Anterior cingulate cortex (tissue), 58 donors: ENCODE measurements around the gene MAPK8IP1.

Experiments used
- DNase-seq, 58 donors: peaks; one replicate each; lab custom pipeline; 2025; lab: John Stamatoyannopoulos, UW

Gene MAPK8IP1

DNA sequence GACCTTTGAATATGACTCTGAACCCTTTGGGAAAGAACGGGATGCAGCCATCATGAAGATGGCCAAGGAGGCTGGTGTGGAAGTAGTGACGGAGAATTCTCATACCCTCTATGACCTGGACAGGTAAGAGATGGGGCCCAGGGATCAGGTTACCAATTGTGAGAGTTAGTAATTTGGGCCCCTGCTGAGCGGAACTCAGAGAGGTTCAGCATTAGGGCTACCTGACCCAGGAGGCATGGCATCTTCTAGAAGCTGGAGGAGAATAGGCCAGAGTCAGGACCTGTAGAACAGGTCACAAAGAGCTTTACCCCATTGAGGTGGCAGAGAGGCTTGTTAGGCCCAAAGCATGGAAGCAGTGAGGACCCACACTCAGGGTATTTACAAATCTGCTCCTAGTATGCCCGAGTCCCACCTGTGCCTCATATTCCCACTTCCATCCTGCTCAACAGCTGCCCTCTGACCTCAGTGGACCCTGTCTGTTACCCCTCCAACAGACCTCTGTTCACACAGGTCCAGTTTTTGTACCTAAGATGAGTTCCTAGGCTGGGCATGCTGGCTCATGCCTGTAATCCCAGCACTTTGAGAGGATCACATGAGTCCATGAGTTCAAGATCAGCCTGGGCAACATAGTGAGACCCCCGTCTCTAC lies 26.6 kb upstream of the MAPK8IP1 start:
- DNase-seq: no peak

GRCh38 chr11:45859661-45860140 lies 25.8 kb upstream of the MAPK8IP1 start:
- peak in 57 of 58 donors; percentile 48 to 96 (median 85) for DNase-seq

GRCh38 chr11:45860348-45860747 lies 25.1 kb upstream of the MAPK8IP1 start:
- DNase-seq: no peak

- DNase-seq: peak in 1 of 58 donors; percentile 18
Measured at GRCh38 chr11:45860764-45861510, 24.5 kb upstream of the MAPK8IP1 start.

- no peak for DNase-seq
Measured at GRCh38 chr11:45864041-45864440, 21.4 kb upstream of the MAPK8IP1 start.

- DNase-seq: no peak
Measured at GRCh38 chr11:45869551-45869950, 15.9 kb upstream of the MAPK8IP1 start.

DNA sequence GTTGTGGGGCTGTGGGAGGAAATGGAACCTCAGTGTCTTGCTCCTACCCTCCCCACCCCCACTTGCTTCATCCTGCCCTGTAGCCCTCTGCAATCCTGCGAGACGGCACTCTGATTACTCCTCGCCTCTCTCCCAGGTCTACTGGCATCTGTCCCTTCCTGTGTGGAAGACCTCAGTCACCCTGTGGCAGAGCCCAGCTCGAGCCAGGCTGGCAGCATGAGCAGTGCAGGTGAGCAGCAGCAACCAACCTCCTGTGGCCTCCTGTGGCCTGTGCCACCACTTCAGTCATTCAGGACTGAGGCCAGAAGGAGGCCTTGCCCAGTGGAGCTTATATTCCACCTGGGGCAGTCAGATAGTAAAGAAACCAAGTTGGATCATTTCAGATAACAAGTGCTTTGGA lies 14.7 kb upstream of the MAPK8IP1 start:
- DNase-seq: no peak

DNA sequence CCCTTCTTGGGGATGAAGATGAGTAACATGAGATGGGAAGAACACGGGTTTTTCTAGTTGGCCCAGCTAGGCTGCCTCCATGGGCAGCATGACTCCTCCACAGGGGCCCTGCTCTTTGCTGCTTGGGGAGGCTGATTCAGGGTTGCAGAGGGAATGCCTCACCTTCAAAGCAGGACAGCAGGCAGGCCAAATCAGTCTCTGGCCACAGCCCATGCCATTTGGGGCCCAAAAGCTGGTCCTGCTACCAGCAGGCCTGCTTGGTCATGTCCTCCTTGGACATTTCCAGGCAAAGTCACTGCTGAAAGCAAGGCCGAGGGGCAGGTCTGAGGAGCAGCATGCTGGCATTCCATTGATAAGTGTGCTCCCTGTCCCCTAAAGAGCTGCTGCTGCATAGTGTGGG lies 13.8 kb upstream of the MAPK8IP1 start:
- DNase-seq: no peak

GRCh38 chr11:45872651-45873356 lies 12.6 kb upstream of the MAPK8IP1 start:
- DNase-seq: peak in 49 of 58 donors; percentile 27 to 79 (median 55)

- no peak for DNase-seq
Measured at GRCh38 chr11:45876401-45876800, 9.1 kb upstream of the MAPK8IP1 start.

GRCh38 chr11:45877221-45877620 lies 8.2 kb upstream of the MAPK8IP1 start:
- no peak for DNase-seq

DNA sequence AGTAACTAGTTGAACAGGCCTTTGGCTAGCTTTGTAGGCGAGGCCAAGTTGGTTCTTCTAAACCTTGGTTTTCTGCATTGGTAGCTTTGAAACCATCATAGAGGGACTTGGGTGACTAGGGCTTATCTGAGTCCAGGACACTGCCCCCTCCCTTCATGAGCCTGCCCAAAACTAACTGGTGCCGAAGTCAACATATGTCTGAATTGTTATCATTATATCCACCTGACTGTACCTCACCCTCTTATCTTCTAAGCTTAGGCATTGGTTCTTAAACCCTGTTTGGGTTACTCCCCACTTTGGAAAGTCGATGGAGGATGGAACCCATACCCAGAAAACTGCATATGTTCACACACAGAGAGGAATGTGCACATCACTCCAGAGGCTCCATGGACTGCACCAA lies 7.6 kb upstream of the MAPK8IP1 start:
- DNase-seq: no peak

GRCh38 chr11:45879803-45880686 lies 5.4 kb upstream of the MAPK8IP1 start:
- peak in 5 of 58 donors; percentile 27 to 59 (median 31) for DNase-seq

DNA sequence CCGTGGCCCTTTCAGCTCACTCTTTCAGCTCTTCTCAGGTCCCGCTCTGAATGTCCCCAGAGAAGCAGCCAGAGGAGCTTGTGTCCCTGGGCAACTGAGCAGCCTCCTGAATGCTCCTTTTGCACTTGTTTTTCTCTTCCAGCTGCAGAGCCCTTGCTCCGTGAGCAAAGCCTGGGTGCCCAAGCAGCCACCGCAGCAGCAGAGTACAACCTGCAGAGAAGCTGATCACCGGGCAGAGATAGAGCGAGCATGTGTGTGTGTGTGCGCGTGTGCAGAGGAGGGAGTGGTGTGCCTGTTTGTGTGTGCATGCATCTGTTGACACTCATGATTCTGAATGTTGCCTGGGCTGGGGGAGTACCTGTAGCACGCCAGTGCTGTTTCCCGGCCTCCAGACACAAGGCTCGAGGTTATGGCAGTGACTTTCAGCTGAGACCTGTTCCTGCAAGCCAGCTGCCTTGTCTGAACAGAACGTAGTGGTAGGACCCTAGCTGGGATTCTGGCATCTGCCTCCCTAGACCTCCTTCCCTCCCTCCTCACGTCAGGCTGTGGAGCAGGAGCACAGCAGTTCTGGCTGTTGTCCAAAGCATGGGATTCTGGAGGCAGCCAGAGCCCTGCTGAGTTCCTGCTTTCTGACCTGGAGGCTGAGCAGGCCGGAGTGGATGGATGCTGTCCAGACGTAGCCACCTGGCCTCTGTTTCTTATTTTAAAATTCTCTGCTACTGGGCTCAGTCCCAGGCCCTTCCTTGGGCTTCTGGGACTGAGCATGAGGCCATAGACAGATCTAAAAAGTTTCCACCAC lies 4.5 kb upstream of the MAPK8IP1 start:
- DNase-seq: no peak

DNA sequence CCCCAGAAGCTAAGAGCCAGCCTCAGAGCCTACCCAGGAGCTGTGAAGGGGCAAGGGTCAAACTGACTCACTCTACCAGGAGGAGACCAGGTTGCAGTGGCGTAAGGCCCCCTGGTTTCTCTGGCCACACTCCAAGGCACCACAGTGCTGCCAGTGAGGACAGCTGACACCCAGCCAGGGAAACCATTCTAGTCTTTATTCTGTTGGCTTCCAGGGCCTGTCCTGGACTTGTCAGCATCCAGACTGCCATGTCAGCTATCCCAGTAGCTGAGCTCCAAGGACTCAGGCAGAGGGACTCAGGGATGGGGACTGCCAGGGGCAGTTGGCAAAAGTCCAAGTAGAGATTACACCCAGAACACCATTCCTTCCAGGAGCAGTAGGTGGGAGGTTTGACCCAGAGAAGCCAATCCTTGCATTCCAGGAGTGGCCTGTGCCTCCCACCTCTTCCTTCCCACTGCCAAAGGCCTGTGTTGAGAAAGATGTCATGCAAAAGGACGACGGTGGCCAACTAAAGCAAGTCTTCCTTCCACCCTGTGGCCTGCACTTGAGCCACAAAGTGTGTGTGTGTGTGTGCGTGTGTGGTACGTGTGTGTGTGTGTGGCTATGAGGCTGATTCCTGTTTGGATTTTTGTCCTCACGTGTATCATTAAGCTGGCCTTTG lies 3.6 kb upstream of the MAPK8IP1 start:
- DNase-seq: no peak

- peak in 1 of 58 donors; percentile 25 for DNase-seq
Measured at GRCh38 chr11:45884596-45885185, 760 bp upstream of the MAPK8IP1 start.

DNA sequence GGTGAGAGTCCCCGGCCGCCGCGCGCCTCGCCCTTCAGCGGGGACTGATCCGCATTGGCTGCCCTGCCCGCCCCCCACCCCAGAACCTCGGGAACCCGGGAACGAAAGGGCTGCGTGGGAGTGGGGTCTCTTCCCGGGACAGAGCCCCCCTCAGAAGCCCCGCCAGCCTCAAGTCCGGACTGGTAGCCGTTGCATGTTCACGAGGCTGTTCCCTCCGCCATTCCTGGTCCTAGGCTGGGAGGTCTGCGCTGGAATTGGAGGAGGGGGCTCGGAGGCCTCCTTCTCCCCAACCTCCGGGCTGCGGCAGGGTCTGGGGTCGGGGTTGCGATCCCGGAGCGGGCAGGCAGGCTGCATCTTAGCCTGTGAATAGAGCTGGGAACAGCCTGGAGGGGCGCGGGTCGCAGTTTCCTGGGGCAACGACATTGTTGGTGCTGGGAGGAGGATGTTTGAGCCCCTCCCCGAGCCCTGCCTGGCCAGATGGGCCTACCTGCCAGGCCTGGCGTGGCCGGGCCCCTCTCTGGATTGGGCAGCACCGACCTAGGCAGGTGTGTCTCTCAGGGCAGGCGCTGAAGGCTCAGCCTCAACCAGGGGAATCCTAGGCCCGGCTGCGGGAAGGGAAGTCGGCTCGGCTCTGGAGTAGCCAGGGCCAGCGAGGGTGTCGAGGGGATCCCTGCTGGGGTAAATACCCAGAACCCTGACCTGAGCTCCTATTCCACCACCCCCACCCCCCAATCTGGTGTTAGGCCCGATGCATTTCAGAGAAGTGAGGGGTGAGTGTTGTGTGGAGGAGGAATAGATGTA lies 670 bp downstream of the MAPK8IP1 start:
- DNase-seq: peak in 1 of 58 donors; percentile 31
